Effector memory CD8-positive, alpha-beta T cell (primary cell): ENCODE data around the gene LONRF2.
A peak's percentile ranks its signal among the peaks of the same experiment; 100 is the strongest.

ENCODE experiments used
- ATAC-seq: fragments of 150-1000 bp; cut with Tn5 transposase; replicated peaks from 2 replicates; pipeline ENCODE4 v1.10.0; 2021; ENCODE audit warnings: mild to moderate bottlenecking, moderate library complexity
- DNase-seq, 3 experiments: peaks; one replicate each; pipeline ENCODE4 v3.0.0; 2021
- H3K27ac Mint-ChIP-seq, 2 donors: one replicate each; pipeline ENCODE4 v1.8.0; 2022; ENCODE audit warnings: mild to moderate bottlenecking in 2 of 2, mixed read lengths in 2 of 2, moderate library complexity in 2 of 2
- H3K27me3 Mint-ChIP-seq, 2 donors: one replicate each; pipeline ENCODE4 v1.8.0; 2022; ENCODE audit warnings: mixed read lengths in 2 of 2
- H3K36me3 Mint-ChIP-seq: one replicate; pipeline ENCODE4 v1.8.0; 2022; ENCODE audit warnings: mild to moderate bottlenecking, moderate library complexity, mixed read lengths; ENCODE audit not compliant: insufficient read depth
- H3K4me1 Mint-ChIP-seq, 2 donors: one replicate each; pipeline ENCODE4 v1.8.0; 2022; ENCODE audit warnings: low read depth in 2 of 2, mixed read lengths in 2 of 2
- H3K4me3 Mint-ChIP-seq, 2 donors: one replicate each; pipeline ENCODE4 v1.8.0; 2022; ENCODE audit warnings: mild to moderate bottlenecking in 2 of 2, mixed read lengths in 2 of 2, moderate library complexity in 2 of 2
- H3K9me3 Mint-ChIP-seq, 2 donors: one replicate each; pipeline ENCODE4 v1.8.0; 2022; ENCODE audit warnings: mixed read lengths in 2 of 2

LONRF2 gene

DNA sequence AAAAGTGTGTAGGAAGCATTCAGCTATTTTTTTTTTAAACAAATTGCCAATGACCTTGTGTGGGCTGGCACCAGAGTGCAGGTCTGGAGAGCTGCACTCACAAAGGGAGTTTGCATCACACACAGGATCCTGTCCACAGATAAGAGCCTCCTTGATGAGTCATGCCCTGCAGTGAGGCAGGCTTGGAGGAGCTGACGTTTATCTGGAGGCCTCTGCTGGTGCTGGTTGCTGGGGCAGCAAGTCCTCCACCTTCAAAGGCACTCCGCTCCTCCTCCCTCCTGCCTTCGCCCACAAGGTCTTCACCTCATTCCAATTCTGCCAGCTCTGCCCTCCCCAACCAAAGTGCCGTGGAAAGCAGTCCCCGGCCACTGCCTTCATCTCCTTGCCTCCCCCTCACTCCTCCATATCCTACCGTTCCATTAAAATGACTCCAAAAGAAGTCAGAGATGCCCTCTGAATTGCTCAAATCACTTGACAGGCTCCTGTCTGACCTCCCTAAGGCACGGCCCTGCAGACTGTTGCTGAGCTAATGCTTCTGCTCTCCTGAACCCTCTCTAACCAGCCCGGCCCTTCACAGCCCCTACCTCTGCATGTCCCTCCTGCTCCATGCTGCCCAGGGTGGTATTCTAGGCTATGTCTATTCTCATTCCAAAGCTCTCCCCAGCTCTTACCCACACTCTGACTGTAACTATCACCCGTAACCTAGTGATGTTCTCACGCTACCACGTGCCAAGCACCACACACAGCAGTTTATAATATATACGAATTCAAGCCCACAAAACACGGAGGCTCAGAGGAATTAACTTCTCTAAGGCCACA is 30.9 kb downstream of the LONRF2 start:
- H3K27ac Mint-ChIP-seq: no peak overlapping the region
- no peak for DNase-seq
- peak; percentile 68 for ATAC-seq
- H3K27me3 Mint-ChIP-seq: peaks cover 6 to 22% of the 10 kb centered on the region in 2 donors
- no peaks in the 10 kb centered on the region for H3K9me3 Mint-ChIP-seq
- no peaks in the 10 kb centered on the region for H3K36me3 Mint-ChIP-seq
- H3K4me1 Mint-ChIP-seq: no peaks in the 10 kb centered on the region
- H3K4me3 Mint-ChIP-seq: no peak overlapping the region

DNA sequence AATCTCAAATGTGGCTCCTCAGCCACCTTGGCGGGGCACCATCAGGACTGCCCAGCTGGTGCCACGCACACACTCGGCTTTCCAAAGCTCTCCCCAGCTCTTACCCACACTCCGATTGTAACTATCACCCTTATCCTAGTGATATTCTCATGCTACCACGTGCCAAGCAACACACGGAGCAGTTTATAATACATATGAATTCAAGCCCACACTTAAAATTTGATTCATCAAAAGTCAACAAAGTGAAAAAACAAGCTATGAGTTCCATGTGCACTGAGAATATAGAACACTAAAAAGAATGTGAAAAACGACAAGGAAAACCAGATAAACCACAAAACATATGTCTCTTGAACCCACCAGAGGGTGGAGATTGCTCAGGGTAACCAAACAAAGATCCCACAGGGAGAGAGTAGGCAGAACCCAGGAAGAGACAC is 31.6 kb downstream of the LONRF2 start:
- peaks cover 6 to 22% of the 10 kb centered on the region in 2 donors for H3K27me3 Mint-ChIP-seq
- ATAC-seq: no peak
- H3K27ac Mint-ChIP-seq: no peak overlapping the region
- H3K4me1 Mint-ChIP-seq: no peaks in the 10 kb centered on the region
- no peak for DNase-seq
- H3K36me3 Mint-ChIP-seq: no peaks in the 10 kb centered on the region
- H3K4me3 Mint-ChIP-seq: no peak overlapping the region
- H3K9me3 Mint-ChIP-seq: no peaks in the 10 kb centered on the region

DNA sequence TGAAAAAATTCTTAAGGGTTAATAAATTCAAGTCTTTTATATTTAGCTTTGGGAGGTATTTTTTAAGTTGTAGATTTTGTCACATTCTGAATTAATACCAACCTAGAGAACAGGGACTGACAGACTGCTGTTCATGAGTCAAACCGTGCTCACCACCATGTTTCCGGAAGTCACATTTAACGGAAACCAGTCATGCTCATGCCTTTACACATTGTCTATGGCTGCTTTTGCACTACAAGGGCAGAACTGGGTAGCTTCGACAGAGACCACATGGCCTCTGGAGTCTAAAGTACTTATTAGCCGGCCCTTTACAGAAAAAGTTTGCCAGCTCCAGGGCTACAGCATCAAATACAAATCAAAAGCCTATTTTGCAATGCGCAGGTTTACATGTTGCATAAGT is 33.3 kb downstream of the LONRF2 start:
- Mint-ChIP-seq H3K27ac (no peak overlapping the region), H3K4me3 (no peak overlapping the region), H3K4me1 (no peaks in the 10 kb centered on the region), H3K36me3 (no peaks in the 10 kb centered on the region), H3K9me3 (no peaks in the 10 kb centered on the region), H3K27me3 (peaks cover 10 to 30% of the 10 kb centered on the region in 2 donors)
- DNase-seq (no peak), ATAC-seq (no peak)

DNA sequence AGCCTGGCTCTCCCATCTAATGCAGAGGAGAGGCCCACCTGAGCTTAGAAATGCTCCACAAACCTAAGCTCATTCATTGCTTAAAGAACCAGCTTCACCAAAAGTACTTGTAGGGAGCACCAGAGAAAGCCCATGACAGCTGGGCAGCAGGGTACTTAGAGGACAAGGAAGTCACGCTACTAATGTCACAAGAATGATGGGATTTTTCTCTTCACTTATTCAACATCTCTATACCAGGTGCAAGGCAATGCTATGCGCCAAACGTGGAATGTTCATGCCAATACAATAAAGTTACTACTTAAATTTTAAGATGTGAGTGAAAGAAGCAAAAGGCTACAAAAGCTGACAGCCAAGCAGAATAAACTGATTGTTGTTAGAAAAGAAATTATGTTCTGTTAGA is 36.0 kb downstream of the LONRF2 start:
- Mint-ChIP-seq H3K9me3 (no peaks in the 10 kb centered on the region), H3K27ac (no peak overlapping the region), H3K36me3 (no peaks in the 10 kb centered on the region), H3K4me3 (no peak overlapping the region), H3K27me3 (peaks cover 19 to 43% of the 10 kb centered on the region in 2 donors), H3K4me1 (no peaks in the 10 kb centered on the region)
- ATAC-seq (no peak), DNase-seq (no peak)

DNA sequence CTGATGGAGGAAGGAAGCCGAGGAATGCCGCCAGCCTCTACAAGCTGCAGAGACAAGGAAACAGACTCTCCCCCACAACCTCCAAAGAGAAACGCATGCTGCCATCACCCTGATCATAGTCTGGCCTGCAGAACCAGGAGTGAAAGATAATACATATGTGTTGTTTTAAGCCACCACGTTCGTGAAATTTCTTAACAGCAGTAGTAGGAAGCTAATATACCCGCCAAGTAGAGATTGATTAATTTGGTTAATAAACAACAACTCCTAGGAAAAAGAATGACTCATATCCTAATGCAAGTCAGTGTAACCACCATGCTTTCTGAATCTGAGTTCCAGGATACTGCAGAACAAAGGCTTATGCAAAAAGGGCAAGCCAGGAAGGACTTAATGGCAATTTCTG is 36.6 kb downstream of the LONRF2 start:
- ATAC-seq (no peak), DNase-seq (no peak)
- H3K4me1 Mint-ChIP-seq: no peaks in the 10 kb centered on the region
- H3K4me3 Mint-ChIP-seq: no peak overlapping the region
- no peaks in the 10 kb centered on the region for H3K36me3 Mint-ChIP-seq
- peaks cover 25 to 48% of the 10 kb centered on the region in 2 donors for H3K27me3 Mint-ChIP-seq
- H3K9me3 Mint-ChIP-seq: no peaks in the 10 kb centered on the region
- no peak overlapping the region for H3K27ac Mint-ChIP-seq

DNA sequence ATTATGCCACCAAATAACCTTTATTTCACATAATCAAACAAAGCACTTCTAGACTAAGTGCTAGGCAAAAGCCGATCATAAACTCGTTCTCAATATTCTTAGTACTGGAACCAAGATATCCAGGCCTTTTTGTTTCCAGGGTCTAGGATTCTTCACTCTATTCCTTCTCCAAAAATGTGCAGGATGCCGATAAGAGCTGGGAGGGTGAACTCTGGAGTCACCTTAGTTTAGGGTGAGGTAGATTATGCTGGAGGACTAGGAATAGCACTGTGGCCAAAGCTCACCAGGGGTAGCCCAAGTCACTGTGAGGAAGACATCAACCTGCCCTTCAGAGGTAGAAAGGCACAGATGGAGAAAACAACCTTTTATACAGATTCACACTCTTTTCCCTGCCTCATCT is 37.3 kb downstream of the LONRF2 start:
- Mint-ChIP-seq H3K36me3 (no peaks in the 10 kb centered on the region), H3K27ac (no peak overlapping the region), H3K27me3 (peaks cover 29 to 55% of the 10 kb centered on the region in 2 donors), H3K4me1 (no peaks in the 10 kb centered on the region), H3K4me3 (no peak overlapping the region), H3K9me3 (no peaks in the 10 kb centered on the region)
- ATAC-seq (no peak), DNase-seq (no peak)

DNA sequence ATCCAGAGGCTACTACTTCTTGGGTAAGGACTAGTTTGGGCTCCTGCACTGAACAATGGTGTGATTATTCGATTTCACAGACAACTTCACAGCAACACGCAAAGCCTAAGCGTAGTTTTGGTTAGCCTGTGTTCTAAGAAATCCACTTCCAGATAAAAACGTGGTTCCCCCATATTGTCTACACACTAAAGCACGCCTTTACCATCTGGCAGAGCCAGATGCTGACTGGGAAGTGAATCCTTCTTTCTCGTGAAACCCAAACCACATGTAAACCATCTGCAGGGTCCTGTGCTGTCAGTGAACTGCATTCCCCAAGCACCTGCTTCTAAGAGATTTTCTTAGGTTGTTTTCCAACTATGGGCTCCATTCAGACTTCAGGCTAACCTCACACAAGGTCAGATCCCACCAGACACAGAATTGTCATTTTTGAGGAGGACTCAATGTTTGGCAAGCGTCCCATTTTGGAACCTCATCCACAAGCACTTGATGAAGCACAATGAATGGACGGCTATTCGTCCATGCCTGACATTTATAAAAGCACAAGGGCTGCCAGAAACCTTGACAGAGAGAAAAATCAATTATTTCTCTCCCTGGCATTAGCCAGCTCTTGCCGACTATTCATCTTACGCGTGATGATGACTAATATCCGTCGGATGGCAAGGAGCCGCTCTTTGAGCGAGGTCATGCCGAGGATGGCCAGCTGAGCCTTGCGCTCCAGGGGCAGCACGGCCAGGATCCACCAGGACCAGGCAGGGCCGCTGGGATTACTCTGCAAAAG is 38.4 kb downstream of the LONRF2 start:
- Mint-ChIP-seq H3K36me3 (no peaks in the 10 kb centered on the region), H3K4me3 (no peak overlapping the region), H3K4me1 (peaks cover 5 to 8% of the 10 kb centered on the region in 2 donors), H3K27ac (no peak overlapping the region), H3K9me3 (no peaks in the 10 kb centered on the region), H3K27me3 (peaks cover 40 to 66% of the 10 kb centered on the region in 2 donors)
- no peak for ATAC-seq
- no peak for DNase-seq

DNA sequence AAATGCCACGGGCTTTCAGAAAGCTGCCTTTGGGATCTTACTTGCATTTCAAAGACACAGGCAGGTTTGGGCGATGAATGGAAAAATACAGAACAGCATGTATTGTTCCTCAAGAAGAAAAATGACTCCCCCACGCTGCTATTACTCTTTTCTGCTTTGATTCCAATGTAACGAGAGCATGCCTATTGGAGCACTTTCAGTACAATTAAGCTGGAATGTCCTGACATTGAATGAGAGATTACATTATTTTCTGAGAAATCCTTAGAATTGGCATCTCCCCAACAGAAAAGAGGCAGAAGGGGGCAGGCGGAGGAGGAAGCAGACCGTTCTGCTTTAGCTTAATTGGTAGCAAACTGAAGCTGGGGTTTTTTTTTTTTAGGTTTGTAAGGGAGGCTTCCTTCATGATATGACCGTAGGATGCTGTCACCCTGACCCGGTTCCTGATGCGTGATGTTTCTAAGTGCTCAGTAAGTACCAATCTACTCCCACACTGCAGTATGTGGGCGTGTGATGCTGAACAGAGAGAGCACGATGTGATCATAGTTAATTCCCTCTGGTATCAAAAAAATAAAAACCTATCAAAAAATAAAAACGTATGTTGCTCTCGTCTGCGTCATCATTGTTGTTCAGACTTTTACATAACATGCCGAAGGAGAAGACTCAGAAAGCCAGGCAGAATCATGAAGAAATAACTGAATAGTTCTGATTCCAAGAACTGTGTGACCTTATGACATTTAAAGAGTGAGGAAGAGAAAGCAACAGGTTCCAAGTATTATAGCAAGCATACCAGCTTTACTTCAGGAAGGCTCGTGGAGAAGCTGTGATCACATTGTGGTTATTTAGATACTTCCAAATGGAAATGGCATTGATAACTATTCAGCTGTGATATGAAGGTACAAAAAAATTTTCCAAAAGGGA is 40.5 kb downstream of the LONRF2 start:
- no peaks in the 10 kb centered on the region for H3K36me3 Mint-ChIP-seq
- peaks cover 6 to 9% of the 10 kb centered on the region in 2 donors for H3K4me1 Mint-ChIP-seq
- DNase-seq (no peak), ATAC-seq (no peak)
- no peak overlapping the region for H3K27ac Mint-ChIP-seq
- no peak overlapping the region for H3K4me3 Mint-ChIP-seq
- peaks cover 45 to 79% of the 10 kb centered on the region in 2 donors for H3K27me3 Mint-ChIP-seq
- H3K9me3 Mint-ChIP-seq: no peaks in the 10 kb centered on the region

DNA sequence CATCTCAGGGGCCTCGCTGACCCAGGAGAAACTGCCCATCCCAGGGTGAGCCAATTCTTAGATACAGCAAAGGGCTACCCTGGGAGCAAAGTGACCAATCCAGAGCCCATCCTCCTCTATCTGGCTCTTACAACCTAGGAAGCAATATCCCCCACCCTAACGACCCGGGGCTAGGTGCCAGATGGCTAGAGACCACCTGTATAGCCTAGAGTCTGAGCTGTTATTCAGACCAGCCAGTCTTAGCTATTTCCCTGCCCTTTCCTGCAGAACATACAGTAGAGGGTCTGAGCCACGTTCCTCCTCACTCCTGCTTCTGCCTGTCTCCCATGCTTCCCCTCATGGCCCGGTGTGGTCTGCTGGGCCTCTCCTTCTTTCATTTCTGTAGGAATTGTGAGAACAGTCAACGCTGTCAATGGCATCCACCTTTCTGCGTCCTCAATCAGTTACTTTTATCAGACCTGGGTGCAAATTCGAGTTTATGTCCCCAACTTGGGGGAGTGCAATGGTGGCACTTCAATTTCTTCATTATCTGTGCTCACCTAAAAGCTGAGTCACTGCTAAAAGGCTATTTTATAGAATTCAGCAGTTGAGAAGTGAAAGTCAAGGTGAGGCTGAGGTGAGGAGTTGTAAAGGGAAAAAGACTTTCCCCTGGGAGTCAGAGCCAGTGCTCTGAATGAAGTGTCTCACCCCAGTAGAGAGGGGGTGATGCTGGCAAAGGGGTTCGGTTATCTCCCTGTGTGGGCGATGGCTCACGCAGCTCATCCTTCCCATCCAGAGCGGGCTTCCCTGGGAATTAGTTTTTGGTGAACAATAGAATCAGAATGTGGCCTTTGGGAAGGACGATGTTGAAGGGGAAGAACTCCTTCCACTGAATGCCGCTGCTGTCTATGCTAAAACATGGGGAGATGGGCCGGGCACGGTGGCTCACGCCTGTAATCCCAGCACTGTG is 42.4 kb downstream of the LONRF2 start:
- Mint-ChIP-seq H3K27ac (no peak overlapping the region), H3K4me1 (peaks cover 6 to 9% of the 10 kb centered on the region in 2 donors), H3K9me3 (no peaks in the 10 kb centered on the region), H3K27me3 (peaks cover 41 to 75% of the 10 kb centered on the region in 2 donors), H3K36me3 (no peaks in the 10 kb centered on the region), H3K4me3 (no peak overlapping the region)
- DNase-seq (no peak), ATAC-seq (no peak)

DNA sequence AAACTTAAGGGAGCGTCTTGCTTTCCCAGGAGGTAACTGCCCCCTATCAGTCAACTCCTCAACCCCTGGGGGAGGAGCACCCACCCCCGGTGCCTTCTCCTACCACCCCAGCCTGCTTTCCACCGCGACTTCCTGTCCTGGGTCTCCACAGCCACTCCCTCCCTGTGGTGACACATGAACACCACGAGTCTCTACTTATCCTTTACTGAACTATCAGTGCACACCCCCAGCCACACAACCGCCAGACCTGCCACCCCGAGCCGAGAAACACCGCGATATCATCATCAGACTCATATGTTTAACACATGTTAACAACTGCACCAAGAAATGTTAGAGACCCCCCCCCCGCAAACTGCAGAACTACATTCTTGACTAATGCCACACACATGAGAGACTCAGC is 43.3 kb downstream of the LONRF2 start:
- H3K27me3 Mint-ChIP-seq: peaks cover 41 to 73% of the 10 kb centered on the region in 2 donors
- no peak for DNase-seq
- H3K4me3 Mint-ChIP-seq: no peak overlapping the region
- no peaks in the 10 kb centered on the region for H3K36me3 Mint-ChIP-seq
- H3K4me1 Mint-ChIP-seq: peaks cover 6 to 11% of the 10 kb centered on the region in 2 donors
- H3K9me3 Mint-ChIP-seq: no peaks in the 10 kb centered on the region
- ATAC-seq: peak; percentile 37
- no peak overlapping the region for H3K27ac Mint-ChIP-seq

DNA sequence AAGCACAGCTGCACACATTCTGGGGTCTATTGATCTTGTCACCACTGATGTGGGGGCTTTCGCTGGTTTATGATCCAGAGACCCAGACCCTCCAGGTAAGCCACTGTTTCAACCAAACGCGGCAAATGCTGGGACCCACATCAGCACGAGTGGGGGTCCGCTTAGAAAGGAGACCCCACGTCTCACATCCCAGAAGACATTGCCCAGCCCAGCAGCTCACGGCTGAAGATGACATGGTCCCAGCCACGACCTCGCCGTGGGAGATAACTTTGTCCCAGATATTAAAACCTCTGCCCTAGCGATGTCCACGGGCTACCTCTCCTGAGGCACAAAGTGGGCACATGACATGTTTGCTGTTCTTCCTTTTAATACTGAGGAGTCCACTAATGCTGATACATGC is 43.8 kb downstream of the LONRF2 start:
- Mint-ChIP-seq H3K36me3 (no peaks in the 10 kb centered on the region), H3K27ac (no peak overlapping the region), H3K27me3 (peaks cover 41 to 70% of the 10 kb centered on the region in 2 donors), H3K4me1 (peaks cover 6 to 11% of the 10 kb centered on the region in 2 donors), H3K4me3 (no peak overlapping the region), H3K9me3 (no peaks in the 10 kb centered on the region)
- no peak for DNase-seq
- no peak for ATAC-seq

DNA sequence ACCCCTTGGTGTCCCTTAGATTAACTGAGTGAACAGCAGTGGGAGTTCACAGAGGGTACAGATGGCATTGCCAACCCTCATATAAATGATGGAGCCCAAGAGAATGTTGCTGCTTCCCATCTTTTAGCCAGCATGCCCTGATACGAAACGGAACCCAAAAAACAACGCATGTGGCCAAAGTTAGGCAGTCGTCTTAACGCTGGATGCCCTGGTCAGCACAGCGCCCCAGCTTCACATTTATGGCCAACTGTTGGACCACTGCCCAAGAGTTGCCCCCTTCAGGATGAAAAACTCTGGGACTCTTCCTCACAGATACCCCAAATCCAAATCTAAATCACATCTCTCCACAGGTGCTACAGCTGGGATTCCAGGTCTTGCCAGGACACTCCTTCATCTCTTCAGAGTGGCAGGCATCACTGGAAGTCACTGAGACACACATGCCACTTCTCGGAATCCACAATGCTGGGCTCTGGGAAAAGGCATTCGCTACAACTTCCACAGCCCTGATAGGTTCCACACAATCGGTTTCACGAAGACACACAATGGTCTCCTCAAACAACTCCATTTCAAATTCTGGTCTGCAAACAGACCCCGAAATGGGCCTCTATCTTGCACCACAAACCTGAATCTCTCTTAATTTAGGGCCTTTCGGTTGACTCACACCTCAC is 44.6 kb downstream of the LONRF2 start:
- peaks cover 41 to 70% of the 10 kb centered on the region in 2 donors for H3K27me3 Mint-ChIP-seq
- no peaks in the 10 kb centered on the region for H3K36me3 Mint-ChIP-seq
- H3K27ac Mint-ChIP-seq: no peak overlapping the region
- no peak overlapping the region for H3K4me3 Mint-ChIP-seq
- peaks cover 6 to 11% of the 10 kb centered on the region in 2 donors for H3K4me1 Mint-ChIP-seq
- DNase-seq: no peak
- ATAC-seq: no peak
- no peaks in the 10 kb centered on the region for H3K9me3 Mint-ChIP-seq
